HCT116 (cell line): Measurements from ENCODE around the gene TPM2. TPM values are rescaled to one million over a fixed set of nuclear protein-coding genes. Genes with fewer than 3 reads are reported as not detected.
A peak's percentile ranks its signal among the peaks of the same experiment; 100 is the strongest.

Source experiments
- ATAC-seq: fragments of 200-7000 bp; cut with Tn5 transposase; 2 replicates; pipeline ENCODE4 v1.9.1; 2020; ENCODE audit warnings: mild to moderate bottlenecking, moderate library complexity
- BruUV-seq: library from RNA; stranded (reverse); fragments of 400-500 nt; replicated peaks from 2 replicates; lab custom pipeline; 2021; lab: Mats Ljungman, UMichigan
- CTCF ChIA-PET: fragments of 300-600 bp; sonication (Branson Sonifier 250); formaldehyde crosslinking; loops from one replicate; lab custom pipeline; 2021; ENCODE audit warnings: antibody characterized with exemption; lab: Charles Lee
- POLR2A ChIA-PET: fragments of 300-600, 350-600 bp; sonication (Branson Sonifier 250); formaldehyde crosslinking; loops from one replicate; lab custom pipeline; 2021; ENCODE audit warnings: antibody characterized with exemption; lab: Charles Lee
- RAD21 ChIA-PET, 2 experiments: fragments of 300-600 bp; sonication (Branson Sonifier 250); formaldehyde crosslinking; loops; one replicate each; lab custom pipeline; 2023; ENCODE audit warnings: low total read pairs in 2 of 2; ENCODE audit not compliant: uncharacterized antibody in 2 of 2, unreplicated experiment in 2 of 2, low non-redundant PET in 1 of 2; lab: Charles Lee
- DNase-seq: peaks from one replicate; pipeline ENCODE4 v3.0.0-alpha.2; 2010; ENCODE audit warnings: low read depth, low spot score
- H2AFZ ChIP-seq: fragments of 200-600 bp; shearing (Covaris generic), sonication (generic); 2 replicates; pipeline ENCODE4 v1.6.1; 2017; ENCODE audit warnings: low read depth, mixed run types, mixed read lengths, antibody characterized with exemption, low read length; ENCODE audit not compliant: poor library complexity, severe bottlenecking
- H3K27ac ChIP-seq: 2 replicates; pipeline ENCODE4 v1.5.1; 2012; ENCODE audit warnings: low read depth, low read length
- H3K27me3 ChIP-seq: fragments of 200-600 bp; sonication (generic); 2 replicates; pipeline ENCODE4 v1.6.1; 2016; ENCODE audit warnings: mixed run types, low read length, mixed read lengths; ENCODE audit not compliant: insufficient read depth
- H3K36me3 ChIP-seq, 2 experiments: fragments of 200-500 bp in 1 of 2; fragments of 200-600 bp in 1 of 2; sonication (Bioruptor generic) in 1 of 2; sonication (generic) in 1 of 2; 2 replicates each; pipeline versions ENCODE4 v1.5.1 to v1.6.1; 2014 to 2016; ENCODE audit warnings: low read length in 2 of 2, inconsistent platforms in 1 of 2, mixed read lengths in 1 of 2, mixed run types in 1 of 2; ENCODE audit not compliant: insufficient read depth in 2 of 2, control insufficient read depth in 1 of 2
- H3K4me1 ChIP-seq, 2 experiments: fragments of 200-600 bp in 1 of 2; sonication (generic) in 1 of 2; 2 replicates each; pipeline versions ENCODE4 v1.5.1 to v1.6.1; 2012 to 2017; ENCODE audit warnings: low read length in 2 of 2, inconsistent platforms in 1 of 2, mild to moderate bottlenecking in 1 of 2, mixed read lengths in 1 of 2, mixed run types in 1 of 2, moderate library complexity in 1 of 2; ENCODE audit not compliant: insufficient read depth in 2 of 2, control insufficient read depth in 1 of 2
- H3K4me2 ChIP-seq: fragments of 200-600 bp; sonication (generic); 2 replicates; pipeline ENCODE4 v1.6.1; 2017; ENCODE audit warnings: mixed run types, low read length, mixed read lengths
- H3K4me3 ChIP-seq, 2 experiments: fragments of 200-600 bp in 1 of 2; sonication (generic) in 1 of 2; replicated peaks in 1 of 2; 2 replicates each; pipeline ENCODE4 v1.5.1; 2011 to 2016; ENCODE audit warnings: low read length in 2 of 2, control low read depth in 1 of 2, low read depth in 1 of 2, mild to moderate bottlenecking in 1 of 2, mixed read lengths in 1 of 2, mixed run types in 1 of 2
- H3K79me2 ChIP-seq: fragments of 200-600 bp; sonication (generic); 2 replicates; pipeline ENCODE4 v1.6.1; 2017; ENCODE audit warnings: mild to moderate bottlenecking, mixed run types, low read length, moderate library complexity, mixed read lengths; ENCODE audit not compliant: insufficient read depth
- H3K9ac ChIP-seq: fragments of 200-600 bp; sonication (generic); 2 replicates; pipeline ENCODE4 v1.6.1; 2016; ENCODE audit warnings: low read length, mixed read lengths
- H3K9me2 ChIP-seq: fragments of 200-600 bp; sonication (generic), shearing (Covaris generic); 2 replicates; pipeline ENCODE4 v1.6.1; 2017; ENCODE audit warnings: mixed run types, mild to moderate bottlenecking, moderate library complexity; ENCODE audit not compliant: insufficient read depth
- H3K9me3 ChIP-seq, 2 experiments: fragments of 200-500 bp in 1 of 2; fragments of 200-600 bp in 1 of 2; sonication (Bioruptor generic) in 1 of 2; sonication (generic) in 1 of 2; 2 replicates each; pipeline ENCODE4 v1.6.1; 2014 to 2017; ENCODE audit warnings: low read length in 2 of 2, mixed read lengths in 2 of 2, inconsistent platforms in 1 of 2, low read depth in 1 of 2, mild to moderate bottlenecking in 1 of 2, mixed run types in 1 of 2, moderate library complexity in 1 of 2; ENCODE audit not compliant: control insufficient read depth in 1 of 2, insufficient read depth in 1 of 2
- H4K20me1 ChIP-seq: fragments of 200-600 bp; sonication (generic), shearing (Covaris generic); 2 replicates; pipeline ENCODE4 v1.6.1; 2017; ENCODE audit warnings: mixed run types, mild to moderate bottlenecking, moderate library complexity; ENCODE audit not compliant: insufficient read depth
- CEBPB ChIP-seq: IDR thresholded peaks from 2 replicates; pipeline ENCODE4 v1.6.1; 2012; ENCODE audit warnings: low read depth
- CTCF ChIP-seq, 3 experiments: fragments of 200-600 bp in 1 of 3; sonication (generic) in 1 of 3; IDR thresholded peaks in 2 of 3; conservative IDR thresholded peaks in 1 of 3; 2 replicates each; pipeline ENCODE4 v1.5.1; 2012 to 2017; ENCODE audit warnings: low read depth in 2 of 3, low read length in 2 of 3, antibody characterized with exemption in 1 of 3, borderline replicate concordance in 1 of 3, control low read depth in 1 of 3, mild to moderate bottlenecking in 1 of 3, mixed read lengths in 1 of 3, mixed run types in 1 of 3, moderate library complexity in 1 of 3; ENCODE audit not compliant: insufficient read depth in 1 of 3
- EGR1 ChIP-seq: IDR thresholded peaks from 2 replicates; pipeline ENCODE4 v1.6.1; 2012; ENCODE audit warnings: low read depth
- EZH2phosphoT487 ChIP-seq: fragments of 200-600 bp; IDR thresholded peaks from 2 replicates; pipeline ENCODE4 v1.6.1; 2018; ENCODE audit warnings: antibody characterized with exemption, borderline replicate concordance
- JUND ChIP-seq: IDR thresholded peaks from 2 replicates; pipeline ENCODE4 v1.6.1; 2012
- MAX ChIP-seq: IDR thresholded peaks from 2 replicates; pipeline ENCODE4 v1.6.1; 2012
- POLR2AphosphoS5 ChIP-seq: IDR thresholded peaks from 2 replicates; pipeline ENCODE4 v1.6.1; 2011; ENCODE audit warnings: mild to moderate bottlenecking, low read depth, low read length, moderate library complexity
- RAD21 ChIP-seq: IDR thresholded peaks from 2 replicates; pipeline ENCODE4 v1.6.1; 2012; ENCODE audit warnings: low read depth, mild to moderate bottlenecking
- SIN3A ChIP-seq: IDR thresholded peaks from 2 replicates; pipeline ENCODE4 v1.6.1; 2012; ENCODE audit warnings: low read depth
- SP1 ChIP-seq: IDR thresholded peaks from 2 replicates; pipeline ENCODE4 v1.6.1; 2012; ENCODE audit warnings: low read depth
- SRF ChIP-seq: IDR thresholded peaks from 2 replicates; pipeline ENCODE4 v1.6.1; 2012; ENCODE audit warnings: low read depth
- TCF7L2 ChIP-seq: IDR thresholded peaks from 2 replicates; pipeline ENCODE4 v1.7.0; 2011; ENCODE audit warnings: borderline replicate concordance, inconsistent platforms; ENCODE audit not compliant: insufficient read depth, insufficient read length; ENCODE audit errors: extremely low read depth
- YY1 ChIP-seq: IDR thresholded peaks from 2 replicates; pipeline ENCODE4 v1.6.1; 2011; ENCODE audit warnings: low read length, low read depth, moderate library complexity, mild to moderate bottlenecking; ENCODE audit not compliant: insufficient replicate concordance; ENCODE audit errors: extremely low read depth
- ZFX ChIP-seq: fragments of 450-650 bp; IDR thresholded peaks from 2 replicates; pipeline ENCODE4 v1.6.1; 2017
- intact Hi-C: fragments of 100-400 bp; cut with micrococcal nuclease; formaldehyde crosslinking; loops from 2 replicates; pipeline ENCODE4 v1.10.0; 2022
- total RNA-seq: library from RNA; stranded (reverse); gene quantifications from one replicate; pipeline ENCODE4 v1.2.1, GENCODE V29; 2021; ENCODE audit not compliant: unreplicated experiment

The TPM2 gene
- total RNA-seq, 1 experiment from 2014 or later: 278 TPM

- Histone ChIP-seq H3K4me2 (no peak overlapping the region), H3K9ac (no peak overlapping the region), H4K20me1 (no peaks in the 10 kb centered on the region), H3K4me1 (peaks cover 6 to 29% of the 10 kb centered on the region in 2 experiments; a peak in 3 of 4 replicates), H3K9me2 (no peaks in the 10 kb centered on the region), H3K4me3 (no peak overlapping the region), H3K27ac (no peak overlapping the region), H3K79me2 (no peaks in the 10 kb centered on the region), H3K36me3 (no peaks in the 10 kb centered on the region), H3K9me3 (no peaks in the 10 kb centered on the region), H3K27me3 (no peaks in the 10 kb centered on the region), H2AFZ (no peak overlapping the region)
- no peak for ATAC-seq
- DNase-seq: no peak
- POLR2A ChIA-PET: no interaction called here
- BruUV-seq: no TSS peak
- RAD21 ChIA-PET: no interaction called here
- TF ChIP-seq RAD21: no peak
- TF ChIP-seq EZH2phosphoT487: no peak
- TF ChIP-seq TCF7L2: no peak
- no peak for TF ChIP-seq EGR1
- CTCF ChIA-PET: no interaction called here
- intact Hi-C loops: loop anchor here (10.0 kb wide), 1 partner anchor 535 kb away; the partner anchor contains the start of gene ATOSB
Observed at GRCh38 chr9:35649431-35650340, 40.0 kb downstream of the TPM2 start.

- no TSS peak for BruUV-seq
- peaks cover 6 to 20% of the 10 kb centered on the region in 2 experiments; a peak in 3 of 4 replicates for H3K4me1 ChIP-seq
- ATAC-seq (peak; percentile 97), DNase-seq (peak; percentile 70)
- CTCF ChIA-PET: interaction anchor here (0.8 to 2.3 kb wide), 9 partner anchors 10 to 236 kb away, joined by 3 to 12 read pairs (median 5); partner anchors contain the start of genes CCDC107, CREB3, RMRP and TLN1
- no peaks in the 10 kb centered on the region for H3K79me2 ChIP-seq
- intact Hi-C loops: no loop called here
- H4K20me1 ChIP-seq: no peaks in the 10 kb centered on the region
- TF ChIP-seq POLR2AphosphoS5 (peak; percentile 67), JUND (no peak), SP1 (peak; percentile 8; the same call in 1 of the 2 replicates), MAX (peak; percentile 46; the same call in 1 of the 2 replicates), TCF7L2 (peak; percentile 47), SRF (no peak), ZFX (peak; percentile 43; the same call in 1 of the 2 replicates), CEBPB (no peak), YY1 (peak; percentile 27), SIN3A (peak; percentile 50; the same call in 1 of the 2 replicates), CTCF (IDR thresholded peaks at IDR 0.05 in 2 of 3, conservative IDR thresholded peaks at IDR 0.05 in 1 of 3; ENCODE audit: borderline replicate concordance in 1 of 3, insufficient read depth in 1 of 3, low read depth in 2 of 3, low read length in 2 of 3) (peak; percentile 69 to 86 (median 81)), EGR1 (peak; percentile 1; the same call in 1 of the 2 replicates), RAD21 (peak; percentile 93)
- peak overlapping the region; percentile 78 for H3K4me2 ChIP-seq
- H3K9me2 ChIP-seq: no peaks in the 10 kb centered on the region
- no peaks in the 10 kb centered on the region for H3K27me3 ChIP-seq
- H3K9ac ChIP-seq: peak overlapping the region; percentile 52
- RAD21 ChIA-PET: interaction anchor here in 1 of 2 experiments (1.0 kb wide), 1 partner anchor 45 kb away, joined by 3 read pairs; no protein-coding TSS in a partner anchor
- H3K9me3 ChIP-seq: no peaks in the 10 kb centered on the region
- H3K36me3 ChIP-seq: no peaks in the 10 kb centered on the region
- peak overlapping the region; percentile 49 for H2AFZ ChIP-seq
- POLR2A ChIA-PET: interaction anchor here (1.2 to 1.7 kb wide), 2 partner anchors 11 to 18 kb away, joined by 4 to 6 read pairs; partner anchors contain the start of genes ARHGEF39, CCDC107 and RMRP
- peak overlapping the region; percentile 56 to 62 for H3K4me3 ChIP-seq
- H3K27ac ChIP-seq: peak overlapping the region; percentile 56
Observed at GRCh38 chr9:35646533-35647265, 43.0 kb downstream of the TPM2 start.
